SK-N-MC (cell line): ENCODE results near the gene GAS6.

Experiments
- EZH2 ChIP-seq: fragments of 200-600 bp; sonication (generic); IDR thresholded peaks from one replicate; pipeline ENCODE4 v1.6.1; 2017; ENCODE audit warnings: antibody characterized with exemption
- POLR2AphosphoS5 ChIP-seq: IDR thresholded peaks from 2 replicates; pipeline ENCODE4 v1.6.1; 2012; ENCODE audit warnings: mild to moderate bottlenecking, low read depth, low read length, borderline replicate concordance

DNA sequence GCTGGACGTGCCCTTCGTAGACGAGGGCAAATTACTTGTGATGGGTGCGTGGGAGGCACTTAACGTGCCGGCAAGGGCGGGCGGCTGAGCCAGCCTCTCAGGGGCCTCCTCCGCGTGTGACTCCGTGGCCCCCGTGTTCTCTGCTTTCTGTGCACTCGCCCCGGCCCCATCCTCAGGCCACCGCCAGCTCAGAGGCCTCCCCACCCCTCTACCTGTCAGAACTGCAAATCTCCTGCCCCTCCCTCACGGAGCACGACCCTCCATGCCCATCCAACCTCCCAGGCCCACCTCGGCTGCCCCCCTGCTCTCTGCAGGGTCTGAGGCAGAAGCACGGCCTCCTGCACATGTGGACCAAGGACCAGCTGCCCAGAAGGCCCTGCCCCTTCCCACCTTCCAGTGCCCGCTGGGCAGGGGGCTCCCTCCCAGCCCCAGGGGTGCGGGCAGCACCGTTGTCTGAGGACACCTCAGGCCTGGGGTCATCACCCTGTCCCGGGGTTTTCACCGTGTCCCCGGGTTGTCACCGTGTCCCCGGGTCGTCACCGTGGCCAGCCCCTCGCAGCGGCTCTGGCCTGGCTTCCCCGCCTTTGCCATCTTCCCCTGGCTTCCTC lies 60.4 kb downstream of the GAS6 start:
- TF ChIP-seq EZH2 (no peak), POLR2AphosphoS5 (no peak)
